GM12873 (cell line): ENCODE results near the gene LRRFIP1.

Experiments used
- TF ChIP-seq, protein P1 (sequence below): IDR thresholded peaks from 2 replicates; pipeline ENCODE4 v1.5.1; 2012; ENCODE audit warnings: low read depth, mild to moderate bottlenecking, moderate library complexity, low read length, control low read depth; ENCODE audit not compliant: insufficient read depth; ENCODE audit errors: missing control alignments

LRRFIP1 gene

DNA sequence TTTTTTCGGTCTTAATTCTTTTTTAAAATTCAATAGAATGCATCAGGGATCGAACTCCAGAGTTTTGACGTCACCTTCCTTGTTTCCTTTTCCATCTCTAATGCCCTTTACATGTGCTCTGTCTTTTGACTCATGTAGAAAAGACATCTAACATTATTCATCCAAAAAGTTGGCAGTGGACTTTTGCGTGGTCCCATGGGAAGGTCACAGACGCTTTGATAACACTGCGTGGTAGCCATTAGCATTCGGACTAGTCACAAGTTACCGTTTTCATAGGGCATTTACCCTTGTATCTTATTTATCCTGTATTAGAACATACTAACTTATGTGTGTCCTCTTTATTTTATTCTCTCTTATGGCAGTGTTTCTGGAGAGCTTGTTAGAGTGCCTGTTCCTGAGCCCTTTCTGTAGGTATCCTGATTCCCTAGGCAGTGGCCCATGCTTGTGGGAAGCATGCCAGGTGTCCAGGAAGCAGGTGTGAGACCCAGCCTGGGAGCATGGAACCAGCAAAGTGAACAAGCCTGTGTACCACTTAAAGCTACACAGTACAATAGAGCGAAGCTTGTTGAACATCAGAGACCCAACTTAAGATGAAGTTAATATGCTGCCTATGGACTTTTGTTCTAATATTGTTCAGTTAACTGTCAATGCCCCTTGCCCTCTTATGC is 97.6 kb downstream of the LRRFIP1 start:
- TF ChIP-seq, protein P1, sequence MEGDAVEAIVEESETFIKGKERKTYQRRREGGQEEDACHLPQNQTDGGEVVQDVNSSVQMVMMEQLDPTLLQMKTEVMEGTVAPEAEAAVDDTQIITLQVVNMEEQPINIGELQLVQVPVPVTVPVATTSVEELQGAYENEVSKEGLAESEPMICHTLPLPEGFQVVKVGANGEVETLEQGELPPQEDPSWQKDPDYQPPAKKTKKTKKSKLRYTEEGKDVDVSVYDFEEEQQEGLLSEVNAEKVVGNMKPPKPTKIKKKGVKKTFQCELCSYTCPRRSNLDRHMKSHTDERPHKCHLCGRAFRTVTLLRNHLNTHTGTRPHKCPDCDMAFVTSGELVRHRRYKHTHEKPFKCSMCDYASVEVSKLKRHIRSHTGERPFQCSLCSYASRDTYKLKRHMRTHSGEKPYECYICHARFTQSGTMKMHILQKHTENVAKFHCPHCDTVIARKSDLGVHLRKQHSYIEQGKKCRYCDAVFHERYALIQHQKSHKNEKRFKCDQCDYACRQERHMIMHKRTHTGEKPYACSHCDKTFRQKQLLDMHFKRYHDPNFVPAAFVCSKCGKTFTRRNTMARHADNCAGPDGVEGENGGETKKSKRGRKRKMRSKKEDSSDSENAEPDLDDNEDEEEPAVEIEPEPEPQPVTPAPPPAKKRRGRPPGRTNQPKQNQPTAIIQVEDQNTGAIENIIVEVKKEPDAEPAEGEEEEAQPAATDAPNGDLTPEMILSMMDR, result no peak

- TF ChIP-seq, protein P1, result no peak
These were observed 98.3 kb downstream of the LRRFIP1 start for GRCh38 chr2:237725661-237726060.

- TF ChIP-seq, protein P1, result no peak
These were observed 99.0 kb downstream of the LRRFIP1 start for GRCh38 chr2:237726401-237726830.

GRCh38 chr2:237727363-237727762 is 100.0 kb downstream of the LRRFIP1 start:
- TF ChIP-seq, protein P1, result no peak

DNA sequence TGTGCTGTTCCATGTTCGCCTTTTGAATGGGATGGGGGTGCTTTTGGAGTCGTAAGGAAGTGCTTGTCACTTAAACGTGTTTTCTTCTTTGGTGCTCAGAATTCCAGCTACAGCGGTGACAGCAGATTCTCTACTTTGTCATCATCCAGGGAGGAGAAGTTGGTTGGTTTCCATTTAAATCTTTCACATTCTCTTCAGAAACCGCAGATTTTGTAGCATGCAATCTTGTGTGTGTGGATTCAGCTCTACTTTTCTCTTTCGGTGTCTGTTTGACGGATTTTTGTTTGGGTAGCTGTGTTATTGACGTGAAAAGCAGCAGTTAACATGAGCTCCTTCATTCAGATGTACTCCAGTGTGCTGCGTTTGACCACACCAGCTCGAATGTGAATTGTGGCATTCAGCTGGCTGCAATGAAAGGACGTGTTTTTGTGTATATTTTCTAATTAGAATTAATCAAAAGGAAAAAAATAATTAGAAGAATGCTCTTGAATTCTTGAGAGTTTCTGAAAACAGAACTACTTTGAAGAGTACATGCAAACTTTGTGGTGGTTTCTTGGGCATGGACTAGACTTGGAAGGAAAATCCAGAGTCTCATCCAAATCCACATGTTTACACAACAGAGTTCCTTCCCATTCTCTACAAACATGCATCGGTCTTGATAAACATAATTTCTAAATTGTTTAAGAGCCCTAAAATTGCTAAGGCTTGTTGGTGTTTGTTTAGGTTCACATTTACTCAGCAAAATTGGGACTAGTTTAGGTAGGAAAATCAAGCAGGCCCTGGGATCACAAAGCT is 102.5 kb downstream of the LRRFIP1 start:
- TF ChIP-seq, protein P1, result no peak

DNA sequence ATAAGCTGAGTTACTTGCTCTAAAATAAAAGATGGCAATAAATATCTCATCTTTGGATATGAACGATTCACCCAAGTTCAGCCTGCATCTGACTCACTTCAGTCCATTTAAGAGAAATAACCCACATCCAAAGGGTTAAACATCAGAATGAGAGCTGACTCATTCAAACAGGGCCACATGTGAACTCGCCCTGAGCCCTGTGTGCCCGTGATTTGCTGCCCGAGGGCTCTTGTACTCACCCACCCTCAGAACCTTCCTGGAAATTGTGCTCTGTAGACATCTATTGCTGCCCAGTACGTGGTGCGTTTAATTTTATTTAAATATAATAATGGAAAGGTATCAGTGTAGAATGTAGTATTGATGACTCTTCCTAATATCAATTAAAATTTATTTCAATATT is 104.3 kb downstream of the LRRFIP1 start:
- TF ChIP-seq, protein P1, result no peak

GRCh38 chr2:237732070-237732469 is 104.7 kb downstream of the LRRFIP1 start:
- TF ChIP-seq, protein P1, result no peak
